Keratinocyte (primary cell): ENCODE data around the gene TRIM9. TPM values are rescaled to one million over a fixed set of nuclear protein-coding genes. Genes with fewer than 3 reads are reported as not detected.
A peak's percentile ranks its signal among the peaks of the same experiment; 100 is the strongest.

Experiments
- DNase-seq: peaks from one replicate; pipeline ENCODE4 v3.0.0-alpha.2; 2011; ENCODE audit warnings: low read depth, missing footprints, low spot score
- FAIRE-seq: peaks from 2 replicates; lab custom pipeline; 2011; peaks lifted over from hg19 to GRCh38; lab: Jason Lieb, UNC
- H2AFZ ChIP-seq: 2 replicates; pipeline ENCODE4 v1.6.0; 2012; ENCODE audit warnings: low read length, control low read depth, inconsistent platforms; ENCODE audit not compliant: control insufficient read depth
- H3K27ac ChIP-seq: 2 replicates; pipeline ENCODE4 v1.5.1; 2011; ENCODE audit warnings: low read length; ENCODE audit not compliant: control insufficient read depth, insufficient read depth
- H3K27me3 ChIP-seq: 3 replicates; pipeline ENCODE4 v1.6.0; 2011; ENCODE audit warnings: low read length; ENCODE audit not compliant: control insufficient read depth, insufficient read depth; ENCODE audit errors: extremely low read depth
- H3K36me3 ChIP-seq, 2 experiments: 2 replicates in 1 of 2; 3 replicates in 1 of 2; pipeline ENCODE4 v1.5.1; 2011; ENCODE audit warnings: low read length in 2 of 2, mild to moderate bottlenecking in 1 of 2; ENCODE audit not compliant: control insufficient read depth in 2 of 2, insufficient read depth in 2 of 2; ENCODE audit errors: extremely low read depth in 1 of 2
- H3K4me1 ChIP-seq: 3 replicates; pipeline ENCODE4 v1.5.1; 2011; ENCODE audit warnings: low read length; ENCODE audit not compliant: control insufficient read depth, insufficient read depth; ENCODE audit errors: extremely low read depth
- H3K4me2 ChIP-seq: 3 replicates; pipeline ENCODE4 v1.6.0; 2011; ENCODE audit warnings: low read depth, low read length; ENCODE audit not compliant: control insufficient read depth, insufficient read depth; ENCODE audit errors: extremely low read depth
- H3K4me3 ChIP-seq, 3 experiments: fragments of 200-600 bp in 1 of 3; sonication (generic) in 1 of 3; 2 replicates in 2 of 3; 3 replicates in 1 of 3; pipeline ENCODE4 v1.5.1; 2011 to 2016; ENCODE audit warnings: low read length in 3 of 3, mild to moderate bottlenecking in 3 of 3, control low read depth in 2 of 3, inconsistent platforms in 1 of 3, low read depth in 1 of 3, mixed read lengths in 1 of 3, mixed run types in 1 of 3, moderate library complexity in 1 of 3; ENCODE audit not compliant: control insufficient read depth in 2 of 3, insufficient read depth in 2 of 3; ENCODE audit errors: extremely low read depth in 1 of 3
- H3K79me2 ChIP-seq: 2 replicates; pipeline ENCODE4 v1.6.0; 2012; ENCODE audit warnings: low read length; ENCODE audit not compliant: control insufficient read depth, insufficient read depth
- H3K9ac ChIP-seq: 3 replicates; pipeline ENCODE4 v1.6.0; 2011; ENCODE audit warnings: low read length; ENCODE audit not compliant: control insufficient read depth, insufficient read depth; ENCODE audit errors: extremely low read depth
- H3K9me1 ChIP-seq: 3 replicates; pipeline ENCODE4 v1.6.0; 2011; ENCODE audit warnings: low read length; ENCODE audit not compliant: control insufficient read depth, insufficient read depth; ENCODE audit errors: extremely low read depth
- H3K9me3 ChIP-seq: 2 replicates; pipeline ENCODE4 v1.5.1; 2012; ENCODE audit warnings: low read depth, low read length; ENCODE audit not compliant: control insufficient read depth
- H4K20me1 ChIP-seq: 3 replicates; pipeline ENCODE4 v1.6.0; 2011; ENCODE audit warnings: low read length; ENCODE audit not compliant: control insufficient read depth, insufficient read depth; ENCODE audit errors: extremely low read depth
- EZH2 ChIP-seq: IDR thresholded peaks from one replicate; pipeline ENCODE4 v1.6.1; 2012; ENCODE audit warnings: inconsistent platforms, mild to moderate bottlenecking, low read length, moderate library complexity
- dilution Hi-C: fragments of 300-500 bp; cut with MboI; formaldehyde crosslinking; loops from one replicate; pipeline ENCODE4 v1.7.0; 2020; ENCODE audit warnings: low sequenced_read_pairs; ENCODE audit not compliant: extremely low pct_ligation_motif_present
- polyA plus RNA-seq, 5 experiments: library from polyadenylated mRNA; depleted of rRNA in 3 of 5; stranded (reverse) in 3 of 5; stranded (forward) in 1 of 5; unstranded in 1 of 5; fragments of >200 nt; gene quantifications; 1 replicate in 1 of 5; 2 replicates in 3 of 5; 3 replicates in 1 of 5; pipeline versions ENCODE4 v1.2.1 to v1.2.3, GENCODE V29; 2011 to 2012; ENCODE audit warnings: missing spikeins in 2 of 5, low read depth in 1 of 5, low replicate concordance in 1 of 5
- TF ChIP-seq, protein P1 (sequence below), 3 experiments: IDR thresholded peaks in 1 of 3; conservative IDR thresholded peaks in 1 of 3; optimal IDR thresholded peaks in 1 of 3; 2 replicates in 2 of 3; 3 replicates in 1 of 3; pipeline versions ENCODE3 to v1.5.1; 2011; ENCODE audit warnings: low read length in 3 of 3, mild to moderate bottlenecking in 3 of 3, moderate library complexity in 2 of 3, control low read depth in 1 of 3, inconsistent platforms in 1 of 3; ENCODE audit not compliant: insufficient read depth in 2 of 3; ENCODE audit errors: extremely low read depth in 1 of 3

TRIM9 gene
- polyA plus RNA-seq, 1 donor (not counting 4 experiments of a cell fraction or from before 2014, with no cell fraction given) = 0.04 TPM

GRCh38 chr14:50941151-50941550 lies 153.8 kb downstream of the TRIM9 start:
- Histone ChIP-seq H3K4me3 (peak overlapping the region in 1 of 3 experiments; percentile 46), H3K4me2 (peak overlapping the region; percentile 89), H4K20me1 (no peaks in the 10 kb centered on the region), H3K9ac (no peak overlapping the region), H3K27me3 (no peaks in the 10 kb centered on the region), H3K36me3 (peaks cover 2 to 13% of the 10 kb centered on the region in 2 experiments), H3K79me2 (peaks cover 55% of the 10 kb centered on the region), H3K9me3 (no peaks in the 10 kb centered on the region), H2AFZ (no peak overlapping the region), H3K27ac (peak overlapping the region; percentile 61), H3K9me1 (no peaks in the 10 kb centered on the region), H3K4me1 (peaks cover 52% of the 10 kb centered on the region)
- dilution Hi-C loops = no loop called here
- FAIRE-seq (peak; percentile 83), DNase-seq (no peak)
- TF ChIP-seq, protein P1, sequence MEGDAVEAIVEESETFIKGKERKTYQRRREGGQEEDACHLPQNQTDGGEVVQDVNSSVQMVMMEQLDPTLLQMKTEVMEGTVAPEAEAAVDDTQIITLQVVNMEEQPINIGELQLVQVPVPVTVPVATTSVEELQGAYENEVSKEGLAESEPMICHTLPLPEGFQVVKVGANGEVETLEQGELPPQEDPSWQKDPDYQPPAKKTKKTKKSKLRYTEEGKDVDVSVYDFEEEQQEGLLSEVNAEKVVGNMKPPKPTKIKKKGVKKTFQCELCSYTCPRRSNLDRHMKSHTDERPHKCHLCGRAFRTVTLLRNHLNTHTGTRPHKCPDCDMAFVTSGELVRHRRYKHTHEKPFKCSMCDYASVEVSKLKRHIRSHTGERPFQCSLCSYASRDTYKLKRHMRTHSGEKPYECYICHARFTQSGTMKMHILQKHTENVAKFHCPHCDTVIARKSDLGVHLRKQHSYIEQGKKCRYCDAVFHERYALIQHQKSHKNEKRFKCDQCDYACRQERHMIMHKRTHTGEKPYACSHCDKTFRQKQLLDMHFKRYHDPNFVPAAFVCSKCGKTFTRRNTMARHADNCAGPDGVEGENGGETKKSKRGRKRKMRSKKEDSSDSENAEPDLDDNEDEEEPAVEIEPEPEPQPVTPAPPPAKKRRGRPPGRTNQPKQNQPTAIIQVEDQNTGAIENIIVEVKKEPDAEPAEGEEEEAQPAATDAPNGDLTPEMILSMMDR (optimal IDR thresholded peaks at IDR 0.05 in 1 of 3, IDR thresholded peaks at IDR 0.05 in 1 of 3, conservative IDR thresholded peaks at IDR 0.05 in 1 of 3; ENCODE audit: extremely low read depth in 1 of 3, insufficient read depth in 2 of 3, low read length in 3 of 3) = no peak
- no peak for TF ChIP-seq EZH2

GRCh38 chr14:50937800-50938199 lies 157.1 kb downstream of the TRIM9 start:
- TF ChIP-seq, protein P1 (optimal IDR thresholded peaks at IDR 0.05 in 1 of 3, IDR thresholded peaks at IDR 0.05 in 1 of 3, conservative IDR thresholded peaks at IDR 0.05 in 1 of 3; ENCODE audit: extremely low read depth in 1 of 3, insufficient read depth in 2 of 3, low read length in 3 of 3) = no peak
- no peak for TF ChIP-seq EZH2
- peaks cover 52% of the 10 kb centered on the region for H3K4me1 ChIP-seq
- peaks cover 60% of the 10 kb centered on the region for H3K79me2 ChIP-seq
- H3K4me2 ChIP-seq = peak overlapping the region; percentile 81
- peaks cover 9 to 30% of the 10 kb centered on the region in 2 experiments for H3K36me3 ChIP-seq
- no peaks in the 10 kb centered on the region for H4K20me1 ChIP-seq
- no peak for FAIRE-seq
- DNase-seq = no peak
- H3K9me3 ChIP-seq = no peaks in the 10 kb centered on the region
- peak overlapping the region; percentile 19 for H3K9ac ChIP-seq
- H3K27ac ChIP-seq = peak overlapping the region; percentile 59
- H3K9me1 ChIP-seq = no peaks in the 10 kb centered on the region
- H3K27me3 ChIP-seq = no peaks in the 10 kb centered on the region
- no peak overlapping the region for H3K4me3 ChIP-seq
- dilution Hi-C loops = no loop called here
- H2AFZ ChIP-seq = no peak overlapping the region
